GM06990 (cell line): ENCODE results near the gene TBX2.

Source experiments
- DNase-seq: peaks from one replicate; pipeline ENCODE4 v3.0.0-alpha.2; 2011; ENCODE audit not compliant: insufficient read length; ENCODE audit errors: extremely low read depth
- H3K27me3 ChIP-seq: replicated peaks from 2 replicates; pipeline ENCODE4 v1.6.0; 2011; ENCODE audit warnings: low read length; ENCODE audit not compliant: control insufficient read depth, insufficient read depth
- H3K36me3 ChIP-seq: 2 replicates; pipeline ENCODE4 v1.5.1; 2011; ENCODE audit warnings: low read length; ENCODE audit not compliant: control insufficient read depth, insufficient read depth
- H3K4me3 ChIP-seq: replicated peaks from 2 replicates; pipeline ENCODE4 v1.5.1; 2011; ENCODE audit warnings: low read depth, mild to moderate bottlenecking, control low read depth, low read length
- TF ChIP-seq, protein P1 (sequence below): IDR thresholded peaks from 2 replicates; pipeline ENCODE4 v1.5.1; 2011; ENCODE audit warnings: low read length, control low read depth, mild to moderate bottlenecking, inconsistent platforms; ENCODE audit not compliant: insufficient read depth, poor library complexity, severe bottlenecking

TBX2 gene

GRCh38 chr17:61453566-61454380 is 54.1 kb downstream of the TBX2 start:
- no peaks in the 10 kb centered on the region for H3K36me3 ChIP-seq
- TF ChIP-seq, protein P1, sequence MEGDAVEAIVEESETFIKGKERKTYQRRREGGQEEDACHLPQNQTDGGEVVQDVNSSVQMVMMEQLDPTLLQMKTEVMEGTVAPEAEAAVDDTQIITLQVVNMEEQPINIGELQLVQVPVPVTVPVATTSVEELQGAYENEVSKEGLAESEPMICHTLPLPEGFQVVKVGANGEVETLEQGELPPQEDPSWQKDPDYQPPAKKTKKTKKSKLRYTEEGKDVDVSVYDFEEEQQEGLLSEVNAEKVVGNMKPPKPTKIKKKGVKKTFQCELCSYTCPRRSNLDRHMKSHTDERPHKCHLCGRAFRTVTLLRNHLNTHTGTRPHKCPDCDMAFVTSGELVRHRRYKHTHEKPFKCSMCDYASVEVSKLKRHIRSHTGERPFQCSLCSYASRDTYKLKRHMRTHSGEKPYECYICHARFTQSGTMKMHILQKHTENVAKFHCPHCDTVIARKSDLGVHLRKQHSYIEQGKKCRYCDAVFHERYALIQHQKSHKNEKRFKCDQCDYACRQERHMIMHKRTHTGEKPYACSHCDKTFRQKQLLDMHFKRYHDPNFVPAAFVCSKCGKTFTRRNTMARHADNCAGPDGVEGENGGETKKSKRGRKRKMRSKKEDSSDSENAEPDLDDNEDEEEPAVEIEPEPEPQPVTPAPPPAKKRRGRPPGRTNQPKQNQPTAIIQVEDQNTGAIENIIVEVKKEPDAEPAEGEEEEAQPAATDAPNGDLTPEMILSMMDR: no peak
- DNase-seq: no peak
- no peak overlapping the region for H3K4me3 ChIP-seq
- H3K27me3 ChIP-seq: no peaks in the 10 kb centered on the region; the same call in 1 of the 2 replicates

GRCh38 chr17:61454381-61455323 is 55.0 kb downstream of the TBX2 start:
- DNase-seq: no peak
- no peak overlapping the region for H3K4me3 ChIP-seq
- H3K27me3 ChIP-seq: no peaks in the 10 kb centered on the region; the same call in 1 of the 2 replicates

GRCh38 chr17:61455324-61456060 is 55.8 kb downstream of the TBX2 start:
- H3K27me3 ChIP-seq: no peaks in the 10 kb centered on the region; the same call in none of the 2 replicates
- no peaks in the 10 kb centered on the region for H3K36me3 ChIP-seq
- no peak for DNase-seq
- no peak overlapping the region for H3K4me3 ChIP-seq
- TF ChIP-seq, protein P1: no peak

More at GRCh38 chr17:61454381-61455323, 55.0 kb downstream of the TBX2 start:
- no peaks in the 10 kb centered on the region for H3K36me3 ChIP-seq
- TF ChIP-seq, protein P1: no peak

- TF ChIP-seq, protein P1: no peak
- no peak for DNase-seq
- no peak overlapping the region for H3K4me3 ChIP-seq
- no peaks in the 10 kb centered on the region; the same call in none of the 2 replicates for H3K27me3 ChIP-seq
- H3K36me3 ChIP-seq: no peaks in the 10 kb centered on the region
Measured at GRCh38 chr17:61456061-61456681, 56.5 kb downstream of the TBX2 start.

DNA sequence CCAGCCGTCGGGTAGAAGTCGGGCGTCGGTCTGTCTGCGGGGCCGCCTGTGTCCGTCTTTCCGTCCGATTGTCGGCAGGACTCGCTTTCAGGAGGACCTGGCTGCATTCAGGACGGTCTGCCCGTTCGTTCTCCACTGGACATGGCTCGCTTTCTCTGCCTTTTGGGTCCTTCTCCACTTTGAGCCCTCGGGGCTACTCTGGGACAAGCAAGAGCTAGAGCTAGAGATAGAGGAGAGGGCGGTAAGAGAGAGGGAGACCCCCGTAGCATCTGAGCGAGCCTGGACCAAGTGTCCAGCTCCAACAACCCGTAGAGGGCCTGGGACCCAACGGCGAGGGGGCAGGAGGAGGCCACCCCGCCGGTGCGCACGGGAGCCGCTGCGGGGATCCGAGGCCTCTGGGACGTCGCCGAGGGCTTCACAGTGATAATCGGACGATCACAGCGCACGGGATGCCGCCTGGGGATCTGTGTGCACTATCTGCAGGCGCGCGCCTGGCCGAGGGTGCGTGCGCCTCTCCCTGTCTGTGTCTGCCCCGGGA is 57.1 kb downstream of the TBX2 start:
- DNase-seq: no peak
- H3K36me3 ChIP-seq: no peaks in the 10 kb centered on the region
- TF ChIP-seq, protein P1: no peak
- no peaks in the 10 kb centered on the region; the same call in none of the 2 replicates for H3K27me3 ChIP-seq
- no peak overlapping the region for H3K4me3 ChIP-seq
